ENCODE data around the gene CCDC60.

The CCDC60 gene

DNA sequence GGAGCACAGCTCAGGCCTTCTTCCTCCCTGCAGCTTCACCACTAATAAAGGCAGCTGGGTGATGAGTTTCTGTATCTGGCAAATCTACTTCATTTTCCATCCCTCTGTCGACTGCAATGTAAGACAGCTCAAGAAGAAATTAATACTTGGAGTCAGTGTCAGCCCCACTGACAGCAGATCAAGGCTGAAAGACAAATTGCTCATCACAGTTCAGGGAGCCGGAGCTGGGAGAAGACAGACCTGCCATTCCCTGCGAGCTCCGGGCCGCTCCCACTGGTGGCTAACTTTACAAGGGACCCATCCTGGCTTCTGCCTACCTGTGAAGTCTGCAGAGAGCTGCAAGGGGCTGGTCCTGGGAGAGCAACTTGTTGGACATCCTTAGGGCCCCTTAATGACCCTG, 49.8 kb downstream of the CCDC60 start:
- H3K27me3 Mint-ChIP-seq: peaks cover 5% of the 10 kb centered on the region
- no peaks in the 10 kb centered on the region for H3K4me1 Mint-ChIP-seq
- DNase-seq (ENCODE audit: low spot score in 2 of 2): no peak
- H3K9me3 Mint-ChIP-seq: peaks cover 2% of the 10 kb centered on the region
- ATAC-seq (ENCODE audit: low read depth): no peak
- H3K4me3 Mint-ChIP-seq: no peak overlapping the region
- no peaks in the 10 kb centered on the region for H3K36me3 Mint-ChIP-seq
- no peak overlapping the region for H3K27ac Mint-ChIP-seq

DNA sequence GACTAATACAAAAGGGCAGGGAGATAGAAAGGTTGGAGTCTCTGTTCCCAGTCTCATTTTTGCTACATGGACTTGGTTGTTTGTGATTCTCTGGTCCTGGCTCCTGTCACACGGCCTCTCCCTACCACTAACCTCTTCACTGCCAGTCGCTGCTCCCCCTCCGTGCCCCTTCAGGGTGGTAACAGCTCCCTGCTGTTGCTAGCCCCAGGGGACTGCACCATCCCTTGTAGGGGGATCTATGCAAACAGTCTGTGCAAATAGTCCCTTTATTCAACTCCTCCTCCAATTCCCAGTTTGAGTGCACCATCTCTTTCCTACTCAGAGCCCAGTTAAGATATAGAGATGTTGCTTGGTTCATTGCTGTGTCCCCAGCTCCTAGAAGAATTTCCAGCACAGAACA, 51.1 kb downstream of the CCDC60 start:
- H3K4me3 Mint-ChIP-seq: no peak overlapping the region
- H3K36me3 Mint-ChIP-seq: no peaks in the 10 kb centered on the region
- no peaks in the 10 kb centered on the region for H3K4me1 Mint-ChIP-seq
- DNase-seq (ENCODE audit: low spot score in 2 of 2) (no peak), ATAC-seq (ENCODE audit: low read depth) (no peak)
- H3K27ac Mint-ChIP-seq: no peak overlapping the region
- H3K27me3 Mint-ChIP-seq: peaks cover 5% of the 10 kb centered on the region
- peaks cover 2% of the 10 kb centered on the region for H3K9me3 Mint-ChIP-seq

DNA sequence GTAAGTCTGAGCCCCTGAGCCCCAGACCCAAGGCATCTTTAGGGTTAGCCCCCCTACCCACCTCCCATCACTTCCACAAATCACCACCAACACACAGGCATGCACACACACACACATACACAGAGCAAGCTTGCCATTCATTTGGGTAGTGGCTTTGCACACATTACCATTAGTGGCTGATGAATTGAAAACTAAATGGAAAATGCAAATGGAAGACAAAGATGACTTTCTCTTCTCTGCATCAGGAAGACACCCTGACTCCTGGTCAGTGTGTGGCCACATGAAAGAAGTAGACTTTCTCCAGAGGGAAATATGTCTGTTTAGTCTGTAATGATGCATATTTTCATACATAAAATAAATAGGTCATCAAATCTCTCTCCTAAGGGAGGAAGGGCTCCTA, 55.2 kb downstream of the CCDC60 start:
- H3K4me1 Mint-ChIP-seq: no peaks in the 10 kb centered on the region

DNA sequence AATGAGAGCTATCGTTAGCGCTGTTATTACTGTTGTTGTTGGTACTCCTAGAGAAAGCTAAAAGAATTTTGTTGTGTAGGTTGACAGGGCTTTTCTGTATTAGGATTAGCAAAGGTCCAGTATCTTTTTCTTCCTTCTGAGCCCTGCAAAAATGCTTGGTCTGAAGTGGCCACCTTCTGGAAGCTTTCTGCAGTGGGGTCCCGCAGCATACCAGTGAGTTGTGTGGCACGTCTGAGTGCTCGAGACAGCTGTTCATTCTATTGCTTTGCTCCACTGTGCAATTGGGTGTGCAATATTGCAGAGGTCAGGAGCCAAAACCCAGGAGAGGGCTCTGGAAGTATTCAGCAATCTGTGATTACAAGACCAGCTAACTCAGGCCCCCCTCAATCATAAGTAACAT, 57.1 kb downstream of the CCDC60 start:
- ATAC-seq (ENCODE audit: low read depth): no peak
- Mint-ChIP-seq H3K4me1 (no peaks in the 10 kb centered on the region), H3K9me3 (no peaks in the 10 kb centered on the region), H3K27ac (no peak overlapping the region), H3K36me3 (no peaks in the 10 kb centered on the region), H3K4me3 (no peak overlapping the region), H3K27me3 (peaks cover 11% of the 10 kb centered on the region)
- DNase-seq (ENCODE audit: low spot score in 2 of 2): no peak

More for the DNA sequence above, 55.2 kb downstream of the CCDC60 start:
- H3K4me3 Mint-ChIP-seq: no peak overlapping the region
- peaks cover 2% of the 10 kb centered on the region for H3K9me3 Mint-ChIP-seq
- DNase-seq (ENCODE audit: low spot score in 2 of 2) (no peak), ATAC-seq (ENCODE audit: low read depth) (no peak)
- H3K36me3 Mint-ChIP-seq: no peaks in the 10 kb centered on the region
- H3K27ac Mint-ChIP-seq: no peak overlapping the region
- peaks cover 5% of the 10 kb centered on the region for H3K27me3 Mint-ChIP-seq

DNA sequence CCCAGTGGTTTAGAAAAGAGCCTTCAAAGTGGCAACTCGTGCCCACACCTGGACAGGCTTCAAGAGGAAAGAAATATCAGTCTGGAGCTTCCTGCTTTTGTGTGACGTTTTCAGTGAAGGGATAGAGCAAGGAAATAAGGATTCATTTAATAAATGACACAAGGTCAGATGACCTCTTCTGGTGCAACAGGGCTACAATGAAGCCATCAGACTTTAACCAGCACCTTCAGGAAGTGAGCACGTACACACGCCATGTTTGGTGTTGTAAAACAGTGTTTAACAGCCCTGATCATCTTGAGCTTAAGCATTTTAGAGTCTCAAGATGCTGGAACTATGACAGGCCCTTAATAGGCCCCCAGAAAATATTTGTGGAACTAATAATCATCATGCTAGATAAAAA, 59.1 kb downstream of the CCDC60 start:
- no peak for ATAC-seq (ENCODE audit: low read depth)

DNA sequence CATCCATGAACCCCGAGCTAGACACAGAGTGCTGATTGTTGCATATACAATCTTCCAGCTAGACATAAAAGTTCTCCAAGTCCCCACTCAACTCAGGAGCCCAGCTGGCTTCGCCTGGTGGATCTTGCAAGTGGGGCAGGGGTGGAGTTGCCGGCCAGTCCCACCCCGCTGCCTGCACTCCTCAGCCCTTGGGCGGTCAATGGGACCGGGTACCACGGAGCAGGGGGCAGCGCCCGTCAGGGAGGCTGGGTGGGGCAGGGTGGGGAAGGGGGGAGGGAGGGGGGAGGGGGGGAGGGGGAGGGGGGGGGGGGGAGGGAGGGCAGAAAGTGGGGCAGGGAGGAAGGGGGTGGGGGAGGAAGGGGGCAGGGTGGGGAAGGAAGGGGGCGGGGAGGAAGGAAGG, 63.0 kb downstream of the CCDC60 start:
- no peaks in the 10 kb centered on the region for H3K9me3 Mint-ChIP-seq
- H3K4me1 Mint-ChIP-seq: no peaks in the 10 kb centered on the region
- peaks cover 10% of the 10 kb centered on the region for H3K27me3 Mint-ChIP-seq
- H3K4me3 Mint-ChIP-seq: no peak overlapping the region
- H3K36me3 Mint-ChIP-seq: no peaks in the 10 kb centered on the region
- H3K27ac Mint-ChIP-seq: no peak overlapping the region
- ATAC-seq (ENCODE audit: low read depth) (no peak), DNase-seq (ENCODE audit: low spot score in 2 of 2) (no peak)

More for the DNA sequence above, 59.1 kb downstream of the CCDC60 start:
- Mint-ChIP-seq H3K27me3 (peaks cover 8% of the 10 kb centered on the region), H3K27ac (no peak overlapping the region), H3K9me3 (no peaks in the 10 kb centered on the region), H3K4me3 (no peak overlapping the region), H3K36me3 (no peaks in the 10 kb centered on the region), H3K4me1 (no peaks in the 10 kb centered on the region)
- DNase-seq (ENCODE audit: low spot score in 2 of 2): no peak

DNA sequence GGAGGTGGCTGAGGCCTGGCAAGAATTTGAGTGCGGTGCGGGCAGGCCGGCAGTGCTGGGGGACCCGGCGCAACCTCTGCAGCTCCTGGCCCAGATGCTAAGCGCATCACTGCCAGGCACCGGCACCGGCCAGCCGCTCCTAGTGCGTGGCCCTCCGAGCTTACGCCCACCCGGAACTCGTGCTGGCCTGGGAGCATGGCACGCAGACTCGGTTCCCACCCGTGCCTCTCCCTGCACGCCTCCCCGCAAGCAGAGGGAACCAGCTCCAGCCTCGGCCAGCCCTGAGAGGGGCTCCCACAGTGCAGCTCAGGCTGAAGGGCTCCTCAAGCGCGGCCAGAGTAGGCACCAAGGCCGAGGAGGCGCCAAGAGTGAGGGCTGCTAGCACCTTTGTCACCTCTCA, 63.7 kb downstream of the CCDC60 start:
- no peaks in the 10 kb centered on the region for H3K4me1 Mint-ChIP-seq
- no peaks in the 10 kb centered on the region for H3K36me3 Mint-ChIP-seq
- no peak for DNase-seq (ENCODE audit: low spot score in 2 of 2)
- H3K9me3 Mint-ChIP-seq: no peaks in the 10 kb centered on the region
- H3K4me3 Mint-ChIP-seq: no peak overlapping the region
- no peak overlapping the region for H3K27ac Mint-ChIP-seq
- H3K27me3 Mint-ChIP-seq: peaks cover 10% of the 10 kb centered on the region
- ATAC-seq (ENCODE audit: low read depth): no peak

DNA sequence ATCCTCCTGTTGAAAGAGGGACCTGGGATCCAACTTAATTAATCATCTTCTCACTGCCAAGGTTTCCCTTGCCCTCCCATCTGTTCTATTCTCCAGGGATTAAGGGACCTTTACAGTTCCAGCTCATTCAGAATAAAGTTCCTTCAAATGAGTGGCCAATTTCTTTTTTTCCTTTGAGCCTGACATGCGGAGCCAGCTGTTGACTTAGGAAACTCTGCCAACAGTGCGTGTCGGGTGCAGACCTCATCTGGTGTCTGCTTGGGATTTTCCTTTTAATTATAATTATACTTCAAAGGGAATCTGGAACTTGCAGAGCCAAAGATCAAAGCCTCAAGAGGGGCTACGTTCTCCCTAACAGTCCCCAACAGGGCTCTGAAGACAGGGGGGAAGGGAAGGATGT, 64.8 kb downstream of the CCDC60 start:
- DNase-seq (ENCODE audit: low spot score in 2 of 2) (no peak), ATAC-seq (ENCODE audit: low read depth) (no peak)
- no peaks in the 10 kb centered on the region for H3K9me3 Mint-ChIP-seq
- no peaks in the 10 kb centered on the region for H3K36me3 Mint-ChIP-seq
- H3K4me3 Mint-ChIP-seq: no peak overlapping the region
- H3K27ac Mint-ChIP-seq: no peak overlapping the region
- peaks cover 13% of the 10 kb centered on the region for H3K27me3 Mint-ChIP-seq
- H3K4me1 Mint-ChIP-seq: no peaks in the 10 kb centered on the region

DNA sequence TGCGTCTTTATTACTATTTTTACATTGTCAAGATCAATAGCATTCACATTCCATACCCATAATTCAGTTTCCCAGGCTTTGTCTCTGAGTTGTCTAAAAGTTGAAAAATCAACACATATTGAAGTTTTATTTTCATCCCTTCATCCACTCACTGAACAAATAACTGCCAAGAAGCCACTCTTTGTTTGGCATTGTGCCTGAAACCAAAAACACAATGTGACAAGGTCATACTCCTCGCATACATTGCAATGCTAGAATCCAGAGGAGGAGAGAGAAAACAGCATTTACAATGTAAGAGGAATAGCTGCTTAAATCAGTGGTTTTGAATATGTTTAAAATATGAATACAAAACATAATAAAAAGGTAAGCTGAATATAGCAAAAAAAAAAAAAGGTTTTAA, 71.8 kb downstream of the CCDC60 start:
- DNase-seq (ENCODE audit: low spot score in 2 of 2) (no peak), ATAC-seq (ENCODE audit: low read depth) (no peak)
- Mint-ChIP-seq H3K4me3 (no peak overlapping the region), H3K36me3 (no peaks in the 10 kb centered on the region), H3K27ac (no peak overlapping the region), H3K9me3 (no peaks in the 10 kb centered on the region), H3K27me3 (peaks cover 12% of the 10 kb centered on the region), H3K4me1 (no peaks in the 10 kb centered on the region)

DNA sequence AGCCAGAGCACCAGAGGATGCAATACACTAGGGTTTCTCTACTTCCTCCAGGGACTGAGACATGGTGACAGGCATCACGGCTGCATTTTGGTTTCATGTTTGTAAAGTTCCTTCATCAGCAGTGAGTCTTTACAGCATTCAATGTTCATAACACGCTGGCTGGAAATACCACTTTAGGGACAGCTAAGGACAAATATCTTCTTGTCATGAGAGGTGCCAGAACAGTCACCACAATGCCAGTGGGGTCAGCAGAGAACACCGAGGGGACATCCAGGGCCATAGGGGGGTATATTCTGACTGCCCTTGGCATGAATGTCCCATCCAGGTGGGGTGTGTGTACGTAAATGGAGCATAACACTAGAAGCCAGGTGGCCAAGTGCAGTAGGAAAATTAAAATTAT, 72.3 kb downstream of the CCDC60 start:
- peaks cover 13% of the 10 kb centered on the region for H3K27me3 Mint-ChIP-seq
- no peak for DNase-seq (ENCODE audit: low spot score in 2 of 2)
- no peak for ATAC-seq (ENCODE audit: low read depth)
- no peak overlapping the region for H3K4me3 Mint-ChIP-seq
- no peak overlapping the region for H3K27ac Mint-ChIP-seq
- H3K36me3 Mint-ChIP-seq: no peaks in the 10 kb centered on the region
- H3K4me1 Mint-ChIP-seq: no peaks in the 10 kb centered on the region
- H3K9me3 Mint-ChIP-seq: no peaks in the 10 kb centered on the region

DNA sequence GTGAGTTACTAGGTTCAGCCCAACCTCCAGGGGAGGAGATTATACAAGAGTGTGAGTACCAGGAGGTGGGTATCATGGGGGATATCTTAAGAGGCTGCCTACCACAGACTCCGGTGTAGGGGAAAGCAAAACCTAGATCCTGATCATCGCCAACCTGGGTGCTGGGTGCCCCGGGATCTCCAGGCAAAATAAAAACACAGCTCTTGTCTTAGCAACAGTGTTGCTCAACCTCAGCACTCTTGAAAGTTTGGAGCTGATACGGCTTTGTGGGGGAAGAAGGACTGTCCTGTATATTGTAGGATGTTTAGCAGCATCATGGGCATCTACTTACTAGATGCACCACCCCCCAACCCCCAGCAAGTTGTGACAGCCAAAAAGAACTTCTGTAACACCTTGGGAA, 74.5 kb downstream of the CCDC60 start:
- Mint-ChIP-seq H3K27ac (no peak overlapping the region), H3K9me3 (no peaks in the 10 kb centered on the region), H3K4me3 (no peak overlapping the region), H3K27me3 (peaks cover 12% of the 10 kb centered on the region), H3K4me1 (no peaks in the 10 kb centered on the region), H3K36me3 (no peaks in the 10 kb centered on the region)
- ATAC-seq (ENCODE audit: low read depth): no peak
- DNase-seq (ENCODE audit: low spot score in 2 of 2): no peak

DNA sequence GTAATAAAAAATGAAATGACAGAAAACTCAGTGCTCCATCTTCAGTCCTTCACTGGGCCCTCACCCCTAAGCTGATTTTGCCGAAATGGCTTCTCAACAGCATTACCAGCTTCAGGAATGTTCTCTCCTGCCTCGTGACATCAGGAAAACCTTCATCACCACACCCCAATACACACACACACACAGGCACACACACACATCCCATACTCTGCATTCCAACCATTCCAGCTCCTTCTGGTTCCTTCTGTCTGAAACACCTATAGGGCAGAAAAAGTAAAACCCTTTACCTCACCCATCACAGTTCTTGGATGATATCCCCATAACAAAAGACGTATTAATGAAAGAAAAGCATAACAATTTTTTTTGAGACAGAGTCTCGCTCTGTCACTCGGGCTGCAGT, 75.9 kb downstream of the CCDC60 start:
- peaks cover 19% of the 10 kb centered on the region for H3K27me3 Mint-ChIP-seq
- H3K9me3 Mint-ChIP-seq: no peaks in the 10 kb centered on the region
- ATAC-seq (ENCODE audit: low read depth) (no peak), DNase-seq (ENCODE audit: low spot score in 2 of 2) (no peak)
- H3K36me3 Mint-ChIP-seq: no peaks in the 10 kb centered on the region
- H3K4me3 Mint-ChIP-seq: no peak overlapping the region
- no peaks in the 10 kb centered on the region for H3K4me1 Mint-ChIP-seq
- no peak overlapping the region for H3K27ac Mint-ChIP-seq

DNA sequence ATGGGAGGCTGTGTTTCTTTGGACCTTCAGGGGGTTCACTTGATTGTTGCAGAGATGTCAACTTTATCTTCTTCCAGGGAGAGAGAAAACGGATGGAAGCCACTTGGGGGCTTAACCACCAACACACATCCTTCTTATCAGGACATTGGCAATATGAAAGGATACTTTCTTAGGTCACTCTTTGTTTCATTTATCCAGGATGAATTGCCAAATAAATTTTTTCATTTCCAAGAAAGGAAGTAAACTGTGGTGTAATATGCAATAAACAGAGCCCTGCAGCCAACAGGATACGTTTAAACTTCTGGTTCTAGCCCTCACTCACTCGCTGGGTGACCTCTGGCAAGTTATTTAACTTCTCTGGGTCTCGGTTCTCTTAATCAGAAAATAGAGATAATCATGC, 77.8 kb downstream of the CCDC60 start:
- H3K27ac Mint-ChIP-seq: no peak overlapping the region
- H3K27me3 Mint-ChIP-seq: peaks cover 17% of the 10 kb centered on the region
- no peaks in the 10 kb centered on the region for H3K4me1 Mint-ChIP-seq
- H3K9me3 Mint-ChIP-seq: no peaks in the 10 kb centered on the region
- H3K4me3 Mint-ChIP-seq: no peak overlapping the region
- H3K36me3 Mint-ChIP-seq: no peaks in the 10 kb centered on the region
- no peak for DNase-seq (ENCODE audit: low spot score in 2 of 2)
- ATAC-seq (ENCODE audit: low read depth): no peak

DNA sequence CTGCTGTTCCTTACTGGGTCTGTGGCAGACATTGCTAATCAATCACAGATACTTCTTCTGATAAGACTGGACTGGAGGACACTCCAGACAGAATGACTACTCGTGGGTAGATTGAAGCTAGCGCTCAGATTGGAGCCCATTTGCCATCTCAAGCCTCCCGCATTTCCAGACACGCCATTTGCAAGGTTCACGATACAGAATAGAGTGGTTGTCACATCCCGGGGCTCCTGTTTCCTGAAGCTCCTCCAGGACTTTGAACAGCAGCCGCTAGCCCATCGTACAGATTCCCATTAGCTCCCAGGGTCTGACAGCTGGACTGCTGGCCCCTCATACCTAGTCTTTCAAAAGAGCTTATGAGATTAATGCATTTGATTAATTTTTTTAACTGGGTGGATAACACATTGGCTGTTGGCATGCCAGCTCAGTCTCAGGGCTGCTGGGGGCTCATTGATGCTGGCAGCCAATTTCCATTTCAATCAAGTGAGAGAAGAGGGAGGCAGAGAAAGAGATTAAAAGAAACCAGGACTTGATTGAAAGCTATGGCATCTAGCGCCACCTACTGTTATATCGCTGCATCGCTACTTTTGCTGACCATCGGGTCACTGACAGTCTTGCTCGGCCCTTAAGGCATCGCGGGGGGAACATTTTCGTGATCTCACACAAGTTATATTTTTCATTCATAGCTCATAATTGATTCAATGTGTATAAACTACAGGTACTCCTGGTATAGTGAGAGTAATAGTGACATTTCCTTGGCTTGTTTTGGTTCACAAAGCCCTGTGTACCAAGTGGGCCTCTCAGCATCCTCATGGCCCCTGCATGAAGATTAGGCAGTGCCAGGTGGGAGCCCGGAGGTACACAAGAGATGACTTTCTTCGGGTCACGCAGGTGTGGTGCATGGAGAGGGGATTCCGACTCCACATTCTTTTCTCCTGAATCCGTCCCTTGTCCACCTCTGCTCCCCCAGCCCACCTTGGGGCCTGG, 78.6 kb downstream of the CCDC60 start:
- Mint-ChIP-seq H3K36me3 (no peaks in the 10 kb centered on the region), H3K9me3 (no peaks in the 10 kb centered on the region), H3K4me1 (no peaks in the 10 kb centered on the region), H3K27ac (no peak overlapping the region), H3K4me3 (no peak overlapping the region), H3K27me3 (peaks cover 18% of the 10 kb centered on the region)
- no peak for DNase-seq (ENCODE audit: low spot score in 2 of 2)
- ATAC-seq (ENCODE audit: low read depth): no peak

DNA sequence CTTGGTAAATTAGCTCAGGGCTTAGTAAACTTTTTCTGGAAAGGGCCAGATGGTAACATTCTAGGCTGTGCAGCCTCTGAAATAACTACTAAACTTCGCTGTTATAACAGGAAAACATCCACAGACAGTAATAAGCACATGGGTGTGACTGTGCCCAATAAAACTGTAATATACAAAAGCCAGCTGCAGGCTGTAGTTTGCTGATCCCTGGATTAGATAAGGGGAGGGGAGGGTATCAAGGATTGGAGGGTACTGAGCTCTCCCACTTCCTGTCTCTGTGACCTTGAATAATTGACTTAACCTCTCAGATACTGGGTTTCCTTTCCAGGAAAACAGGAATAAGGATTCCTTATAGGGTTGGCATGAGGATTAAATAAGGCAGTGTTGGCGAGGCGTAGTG, 81.2 kb downstream of the CCDC60 start:
- ATAC-seq (ENCODE audit: low read depth) (no peak), DNase-seq (ENCODE audit: low spot score in 2 of 2) (no peak)
- Mint-ChIP-seq H3K4me3 (no peak overlapping the region), H3K36me3 (no peaks in the 10 kb centered on the region), H3K27ac (no peak overlapping the region), H3K27me3 (peaks cover 15% of the 10 kb centered on the region), H3K4me1 (no peaks in the 10 kb centered on the region), H3K9me3 (no peaks in the 10 kb centered on the region)

Measured in memory B cell (primary cell).